ENCODE measurements around the gene PSMA6.
"Not testable (repeated sequence)": the region's sequence is repeated elsewhere in the genome, so short reads cannot be mapped to it uniquely, and the experiment has no call there.

Gene PSMA6

GRCh38 chr14:35319509-35319908 is 27.3 kb downstream of the PSMA6 start:
- TF ChIP-seq POLR2A (IDR thresholded peaks at IDR 0.05; ENCODE audit: low read length) = no peak
- TF ChIP-seq GATA1 (IDR thresholded peaks at IDR 0.05; ENCODE audit: low read depth, low read length) = no peak
- DNase-seq = no peak

GRCh38 chr14:35320472-35320871 is 28.3 kb downstream of the PSMA6 start:
- no peak for DNase-seq

GRCh38 chr14:35326375-35326774 is 34.2 kb downstream of the PSMA6 start:
- TF ChIP-seq GATA1 (IDR thresholded peaks at IDR 0.05; ENCODE audit: low read depth, low read length) (no peak), POLR2A (IDR thresholded peaks at IDR 0.05; ENCODE audit: low read length) (no peak)
- DNase-seq = no peak

More at GRCh38 chr14:35320472-35320871, 28.3 kb downstream of the PSMA6 start:
- TF ChIP-seq POLR2A (IDR thresholded peaks at IDR 0.05; ENCODE audit: low read length) = no peak
- TF ChIP-seq GATA1 (IDR thresholded peaks at IDR 0.05; ENCODE audit: low read depth, low read length) = no peak

GRCh38 chr14:35331605-35332516 is 39.7 kb downstream of the PSMA6 start:
- no peak for TF ChIP-seq POLR2A (IDR thresholded peaks at IDR 0.05; ENCODE audit: low read length)
- no peak for TF ChIP-seq GATA1 (IDR thresholded peaks at IDR 0.05; ENCODE audit: low read depth, low read length)
- peak; percentile 46 to 76 for DNase-seq

GRCh38 chr14:35332517-35333263 is 40.5 kb downstream of the PSMA6 start:
- peak; percentile 38 to 43 for DNase-seq
- no peak for TF ChIP-seq POLR2A (IDR thresholded peaks at IDR 0.05; ENCODE audit: low read length)
- TF ChIP-seq GATA1 (IDR thresholded peaks at IDR 0.05; ENCODE audit: low read depth, low read length) = no peak

GRCh38 chr14:35333264-35333730 is 41.1 kb downstream of the PSMA6 start:
- TF ChIP-seq GATA1 (IDR thresholded peaks at IDR 0.05; ENCODE audit: low read depth, low read length) (no peak), POLR2A (IDR thresholded peaks at IDR 0.05; ENCODE audit: low read length) (no peak)
- no peak for DNase-seq

- TF ChIP-seq GATA1 (IDR thresholded peaks at IDR 0.05; ENCODE audit: low read depth, low read length) (no peak), POLR2A (IDR thresholded peaks at IDR 0.05; ENCODE audit: low read length) (no peak)
- no peak for DNase-seq
Observed at GRCh38 chr14:35333797-35334743, 41.9 kb downstream of the PSMA6 start.

GRCh38 chr14:35335388-35336092 is 43.4 kb downstream of the PSMA6 start:
- TF ChIP-seq POLR2A (IDR thresholded peaks at IDR 0.05; ENCODE audit: low read length) (no peak), GATA1 (IDR thresholded peaks at IDR 0.05; ENCODE audit: low read depth, low read length) (no peak)
- DNase-seq = peak in 1 of 2 experiments; percentile 38

- not testable (repeated sequence) for DNase-seq
Observed at GRCh38 chr14:35336171-35336493, 44.0 kb downstream of the PSMA6 start.

- TF ChIP-seq POLR2A (IDR thresholded peaks at IDR 0.05; ENCODE audit: low read length) (no peak), GATA1 (IDR thresholded peaks at IDR 0.05; ENCODE audit: low read depth, low read length) (no peak)
- peak; percentile 26 to 33 for DNase-seq
Observed at GRCh38 chr14:35336494-35337268, 44.5 kb downstream of the PSMA6 start.

- DNase-seq = no peak
- TF ChIP-seq GATA1 (IDR thresholded peaks at IDR 0.05; ENCODE audit: low read depth, low read length) (no peak), POLR2A (IDR thresholded peaks at IDR 0.05; ENCODE audit: low read length) (no peak)
Observed at GRCh38 chr14:35337269-35338255, 45.4 kb downstream of the PSMA6 start.

Data from erythroblast (primary cell).